ENCODE data around the gene SYNPO.

- no peak for TF ChIP-seq SIN3A (IDR thresholded peaks at IDR 0.05; ENCODE audit: borderline replicate concordance, low read depth, low read length)
- TF ChIP-seq EP300 (IDR thresholded peaks at IDR 0.05; ENCODE audit: borderline replicate concordance in 1 of 2, low read depth in 1 of 2, low read length in 1 of 2), result no peak
- TF ChIP-seq, protein P1, sequence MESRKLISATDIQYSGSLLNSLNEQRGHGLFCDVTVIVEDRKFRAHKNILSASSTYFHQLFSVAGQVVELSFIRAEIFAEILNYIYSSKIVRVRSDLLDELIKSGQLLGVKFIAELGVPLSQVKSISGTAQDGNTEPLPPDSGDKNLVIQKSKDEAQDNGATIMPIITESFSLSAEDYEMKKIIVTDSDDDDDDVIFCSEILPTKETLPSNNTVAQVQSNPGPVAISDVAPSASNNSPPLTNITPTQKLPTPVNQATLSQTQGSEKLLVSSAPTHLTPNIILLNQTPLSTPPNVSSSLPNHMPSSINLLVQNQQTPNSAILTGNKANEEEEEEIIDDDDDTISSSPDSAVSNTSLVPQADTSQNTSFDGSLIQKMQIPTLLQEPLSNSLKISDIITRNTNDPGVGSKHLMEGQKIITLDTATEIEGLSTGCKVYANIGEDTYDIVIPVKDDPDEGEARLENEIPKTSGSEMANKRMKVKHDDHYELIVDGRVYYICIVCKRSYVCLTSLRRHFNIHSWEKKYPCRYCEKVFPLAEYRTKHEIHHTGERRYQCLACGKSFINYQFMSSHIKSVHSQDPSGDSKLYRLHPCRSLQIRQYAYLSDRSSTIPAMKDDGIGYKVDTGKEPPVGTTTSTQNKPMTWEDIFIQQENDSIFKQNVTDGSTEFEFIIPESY (IDR thresholded peaks at IDR 0.05; ENCODE audit: borderline replicate concordance, low read depth), result no peak
- no peak for TF ChIP-seq CTCF (IDR thresholded peaks at IDR 0.05)
- TF ChIP-seq, protein P2, sequence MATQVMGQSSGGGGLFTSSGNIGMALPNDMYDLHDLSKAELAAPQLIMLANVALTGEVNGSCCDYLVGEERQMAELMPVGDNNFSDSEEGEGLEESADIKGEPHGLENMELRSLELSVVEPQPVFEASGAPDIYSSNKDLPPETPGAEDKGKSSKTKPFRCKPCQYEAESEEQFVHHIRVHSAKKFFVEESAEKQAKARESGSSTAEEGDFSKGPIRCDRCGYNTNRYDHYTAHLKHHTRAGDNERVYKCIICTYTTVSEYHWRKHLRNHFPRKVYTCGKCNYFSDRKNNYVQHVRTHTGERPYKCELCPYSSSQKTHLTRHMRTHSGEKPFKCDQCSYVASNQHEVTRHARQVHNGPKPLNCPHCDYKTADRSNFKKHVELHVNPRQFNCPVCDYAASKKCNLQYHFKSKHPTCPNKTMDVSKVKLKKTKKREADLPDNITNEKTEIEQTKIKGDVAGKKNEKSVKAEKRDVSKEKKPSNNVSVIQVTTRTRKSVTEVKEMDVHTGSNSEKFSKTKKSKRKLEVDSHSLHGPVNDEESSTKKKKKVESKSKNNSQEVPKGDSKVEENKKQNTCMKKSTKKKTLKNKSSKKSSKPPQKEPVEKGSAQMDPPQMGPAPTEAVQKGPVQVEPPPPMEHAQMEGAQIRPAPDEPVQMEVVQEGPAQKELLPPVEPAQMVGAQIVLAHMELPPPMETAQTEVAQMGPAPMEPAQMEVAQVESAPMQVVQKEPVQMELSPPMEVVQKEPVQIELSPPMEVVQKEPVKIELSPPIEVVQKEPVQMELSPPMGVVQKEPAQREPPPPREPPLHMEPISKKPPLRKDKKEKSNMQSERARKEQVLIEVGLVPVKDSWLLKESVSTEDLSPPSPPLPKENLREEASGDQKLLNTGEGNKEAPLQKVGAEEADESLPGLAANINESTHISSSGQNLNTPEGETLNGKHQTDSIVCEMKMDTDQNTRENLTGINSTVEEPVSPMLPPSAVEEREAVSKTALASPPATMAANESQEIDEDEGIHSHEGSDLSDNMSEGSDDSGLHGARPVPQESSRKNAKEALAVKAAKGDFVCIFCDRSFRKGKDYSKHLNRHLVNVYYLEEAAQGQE (IDR thresholded peaks at IDR 0.05; ENCODE audit: low read depth, low read length), result no peak
These were observed 20.6 kb downstream of the SYNPO start, which contains the start of gene MYOZ3 for GRCh38 chr5:150661086-150661485.

Measured in SK-N-SH (cell line).